Epidermal melanocyte (primary cell): ENCODE data around the gene RERE.

Experiments used
- DNase-seq: peaks from one replicate; pipeline ENCODE4 v3.0.0; 2011; ENCODE audit warnings: low spot score; ENCODE audit not compliant: insufficient read length

The RERE gene

DNA sequence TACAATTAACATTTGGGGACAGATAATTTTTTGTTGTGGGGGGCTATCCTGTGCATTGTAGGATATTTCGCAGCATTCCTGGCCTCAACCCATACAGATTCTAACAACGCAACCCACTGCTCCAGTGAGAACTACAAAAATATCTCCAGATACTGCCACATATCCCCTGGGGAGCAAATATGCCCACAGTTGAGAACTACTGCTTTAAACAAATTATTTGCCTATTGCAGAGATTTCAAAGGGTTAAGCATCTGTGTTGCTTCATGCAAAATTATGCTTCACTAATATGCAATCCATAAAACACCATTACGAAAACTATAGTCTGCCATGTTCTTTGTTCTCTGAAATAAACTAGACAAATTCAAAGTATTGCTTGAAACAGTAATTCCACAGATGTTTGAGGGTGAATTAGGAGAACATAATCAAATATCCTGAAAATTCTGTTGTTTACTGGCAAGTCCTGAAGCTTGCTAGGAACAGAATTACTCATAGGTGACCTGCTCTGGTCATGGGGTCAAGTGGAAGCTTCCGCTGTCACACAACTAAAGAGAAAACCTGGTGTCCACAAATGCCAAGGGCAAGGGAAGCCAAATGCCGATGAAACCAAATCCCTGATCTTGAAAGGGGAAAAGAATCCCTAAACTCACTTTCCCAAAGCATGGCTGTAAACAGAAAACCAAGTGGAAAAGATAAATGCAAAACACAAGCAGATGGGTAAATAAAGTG lies 149.4 kb downstream of the RERE start:
- no peak for DNase-seq

DNA sequence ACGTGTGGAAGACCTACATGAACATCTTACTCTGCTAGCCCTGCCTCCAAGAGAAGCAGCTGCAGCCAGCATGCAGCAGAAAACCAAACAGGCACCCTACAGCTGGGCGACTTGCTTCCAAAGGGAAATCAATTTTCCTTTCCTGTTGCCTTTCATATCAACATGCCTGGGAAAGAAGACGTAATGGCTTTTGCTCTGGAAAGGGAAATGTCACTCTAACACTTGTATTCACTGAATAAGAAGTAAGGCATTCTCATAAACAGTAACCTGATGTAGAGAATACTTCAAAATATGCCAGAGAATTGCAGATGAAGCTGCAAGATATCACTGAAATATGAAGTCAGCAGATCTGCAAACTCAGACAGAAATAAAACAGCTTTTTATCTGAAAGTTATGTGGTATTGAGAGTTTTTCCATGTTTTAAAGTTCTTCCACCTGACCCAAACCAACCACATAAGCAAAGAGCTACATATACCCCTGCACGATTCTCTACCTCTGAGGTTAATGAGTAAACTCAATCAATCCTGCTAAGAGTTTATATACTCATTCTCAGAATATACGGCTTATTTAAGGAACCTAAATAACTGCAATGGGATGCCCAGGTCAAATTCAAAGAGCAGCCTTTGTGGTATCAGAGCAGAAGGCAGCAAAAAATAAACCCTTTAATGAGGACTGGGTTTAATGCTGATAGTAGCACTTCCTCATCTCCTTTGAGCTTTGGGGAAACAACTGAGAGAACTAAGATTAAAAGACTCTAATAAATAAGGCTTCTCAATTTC lies 150.9 kb downstream of the RERE start:
- DNase-seq = no peak

DNA sequence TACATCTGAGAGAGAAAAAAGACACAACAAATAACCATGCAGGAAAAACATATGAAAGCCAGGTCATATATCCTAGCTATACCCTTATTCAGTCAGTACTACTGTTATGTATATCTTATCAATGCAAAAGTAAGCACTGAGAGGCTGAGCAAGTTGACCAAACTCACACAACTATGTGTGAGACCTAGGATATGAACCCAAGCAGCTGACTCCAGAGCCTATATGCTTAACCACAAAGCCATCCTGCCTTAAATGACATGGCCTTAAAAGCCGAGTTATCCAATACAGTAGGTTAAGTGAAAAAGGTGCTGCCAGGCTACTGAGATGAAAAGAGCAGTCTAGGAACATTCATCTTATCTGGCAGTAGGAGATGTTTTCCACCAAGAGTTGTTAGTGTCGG lies 151.6 kb downstream of the RERE start:
- DNase-seq = no peak

DNA sequence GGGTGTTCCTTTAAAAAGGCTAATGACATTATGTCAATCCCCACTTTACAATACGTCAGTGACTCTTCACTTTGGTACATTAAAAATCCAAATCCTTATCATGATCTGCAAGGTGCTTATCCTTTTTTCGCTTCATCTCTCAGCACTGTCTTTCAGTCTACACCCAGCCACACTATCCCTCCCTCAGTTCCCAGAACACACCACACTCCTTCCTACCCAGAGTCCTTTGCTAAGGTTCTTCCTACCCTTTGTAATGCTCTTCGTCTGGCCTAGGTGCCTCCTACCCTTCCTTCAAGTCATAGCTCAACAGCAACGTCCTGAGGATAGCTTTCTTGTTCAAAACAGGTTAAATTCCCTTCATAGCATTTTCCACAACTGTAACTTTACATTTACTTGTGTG lies 152.6 kb downstream of the RERE start:
- DNase-seq = no peak

DNA sequence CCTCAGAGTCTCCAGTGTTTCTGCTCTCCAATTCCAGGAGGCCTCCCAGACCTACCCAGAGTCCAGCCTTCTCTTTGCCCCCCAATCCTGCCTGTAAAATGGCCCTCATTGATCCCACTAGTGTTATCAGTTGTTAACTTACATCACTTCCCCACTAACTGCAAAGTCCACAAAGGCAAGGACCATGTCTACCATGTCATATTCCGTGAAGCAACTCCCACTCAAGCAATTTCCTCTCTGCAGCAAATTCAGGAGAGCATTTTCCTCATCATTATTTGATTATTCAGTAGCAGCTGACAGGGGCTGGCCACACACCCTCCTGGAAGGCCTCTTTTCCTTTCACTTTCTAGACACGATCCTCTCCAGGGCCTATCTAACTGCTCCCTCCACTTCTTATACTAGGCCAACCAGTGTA lies 153.5 kb downstream of the RERE start:
- no peak for DNase-seq

DNA sequence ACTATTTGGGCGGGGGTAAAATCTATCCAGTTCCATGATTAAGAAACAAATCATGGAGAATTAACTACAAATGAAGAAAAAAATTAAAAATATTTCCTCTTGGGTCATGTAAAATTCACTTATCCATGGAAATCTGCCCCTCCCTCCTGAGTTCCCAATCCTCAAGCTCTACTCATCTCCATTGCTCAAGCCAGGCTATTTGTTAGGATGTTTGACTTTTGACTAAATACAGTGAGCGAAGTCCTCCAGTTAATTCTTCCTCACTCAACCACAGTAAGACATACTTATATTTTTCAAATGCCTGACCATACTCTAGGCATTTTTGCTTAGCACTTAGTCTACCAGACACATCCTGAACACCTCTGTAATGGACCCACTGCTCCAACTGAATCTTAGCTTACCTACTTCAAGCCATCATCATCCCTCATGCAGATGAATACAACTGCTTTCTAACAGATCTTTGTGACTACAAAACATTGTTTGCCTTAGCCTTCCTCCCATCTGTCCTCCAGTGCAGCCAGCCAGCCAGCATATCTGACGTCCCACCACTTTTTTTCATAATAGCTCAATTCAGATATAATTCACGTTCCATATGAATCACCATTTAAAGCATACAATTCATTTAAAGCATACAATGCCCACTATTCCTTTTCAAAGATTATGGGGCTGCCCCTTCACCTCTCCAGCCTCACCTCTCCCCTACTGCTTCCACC lies 154.2 kb downstream of the RERE start:
- DNase-seq = no peak

DNA sequence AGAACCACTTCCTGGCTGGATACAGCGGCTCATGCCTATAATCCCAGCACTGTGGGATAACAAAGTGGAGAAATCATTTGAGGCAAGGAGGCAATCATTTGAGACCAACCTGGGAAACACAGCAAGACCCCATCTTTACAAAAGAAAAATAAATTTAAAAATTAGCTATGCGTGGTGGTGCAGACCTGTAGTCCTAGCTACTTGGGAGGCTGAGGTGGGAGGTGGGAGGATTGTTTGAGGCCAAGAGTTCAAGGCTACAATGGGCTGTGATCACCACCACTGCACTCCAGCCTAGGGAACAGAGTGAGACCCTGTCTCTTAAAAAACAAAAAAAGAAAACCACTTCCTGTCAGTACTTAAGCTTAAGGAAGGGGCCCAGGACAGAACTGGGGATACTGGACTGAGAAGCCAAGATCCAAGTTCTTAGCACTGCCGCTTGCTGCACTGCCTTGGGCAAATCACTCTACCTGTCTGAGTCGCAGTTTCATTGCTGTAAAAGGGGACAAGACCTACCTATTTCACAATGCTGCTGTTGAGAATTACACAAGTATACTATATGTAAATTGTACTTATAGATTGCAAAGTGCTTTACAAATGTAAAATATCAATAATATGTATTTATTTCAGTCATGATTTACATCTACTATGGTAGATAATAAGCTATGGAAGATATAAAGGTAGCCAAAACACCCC lies 154.9 kb downstream of the RERE start:
- no peak for DNase-seq

DNA sequence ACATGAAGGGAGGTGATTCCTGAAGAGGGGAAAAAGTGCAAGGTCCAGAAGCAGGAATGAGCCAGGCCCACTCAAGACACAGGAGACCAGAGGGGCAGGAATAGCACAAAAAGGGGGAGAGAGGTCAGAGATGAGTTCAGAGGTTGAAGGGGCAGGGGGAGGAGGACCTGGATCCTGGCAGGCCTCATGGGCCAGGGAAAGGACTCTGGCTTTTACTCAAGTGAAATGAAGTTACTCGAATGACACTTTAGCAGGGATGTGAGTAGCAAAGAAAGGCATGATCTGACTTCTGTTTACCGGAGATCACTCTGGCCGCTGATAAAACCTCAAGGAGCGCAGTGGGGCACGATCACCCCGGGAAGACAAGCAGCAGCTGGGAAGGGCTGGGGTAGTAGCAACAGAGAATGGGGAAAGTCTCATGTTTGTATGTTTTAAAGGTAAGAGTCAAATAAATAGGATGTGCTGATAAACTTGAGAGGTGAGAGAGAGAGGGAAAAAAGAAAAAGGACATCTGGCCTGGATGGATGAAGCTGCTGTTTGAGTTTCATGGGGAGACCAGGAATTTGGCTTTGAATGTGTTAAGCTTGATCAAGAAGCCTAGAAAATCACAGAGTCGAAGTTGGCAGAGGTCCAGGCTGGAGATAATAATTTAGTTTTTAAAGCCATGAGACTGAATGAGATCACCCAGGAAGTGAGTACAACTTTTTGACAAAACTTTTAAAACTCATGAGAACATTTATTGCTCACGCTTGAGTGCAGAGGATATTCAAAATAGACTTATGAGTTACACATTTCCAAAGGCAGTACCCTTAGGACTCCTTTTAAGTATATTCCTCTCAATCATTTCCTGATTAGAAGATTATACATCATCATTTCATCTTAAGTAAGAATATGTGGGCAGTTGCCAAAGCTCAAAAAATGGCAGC lies 156.0 kb downstream of the RERE start:
- DNase-seq = no peak

DNA sequence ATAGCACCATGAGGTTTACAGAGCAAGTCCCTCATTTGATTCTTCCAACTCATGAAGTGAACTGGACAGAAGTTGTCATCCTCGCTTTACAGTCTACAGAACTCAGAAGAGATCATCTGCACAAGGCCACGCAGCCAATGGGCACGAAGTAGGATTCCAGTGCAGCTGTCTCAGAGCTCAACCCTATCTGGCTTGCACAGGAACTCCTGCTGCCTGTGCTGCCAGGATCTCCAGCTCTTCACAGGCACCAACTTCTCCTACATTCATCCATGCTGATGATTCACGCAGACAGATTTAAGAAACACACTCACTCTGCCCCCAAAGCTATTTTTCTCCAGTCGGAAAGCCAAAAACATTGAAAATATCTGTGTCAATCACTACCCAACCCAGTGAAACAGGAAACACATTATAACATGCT lies 157.0 kb downstream of the RERE start:
- DNase-seq = peak; percentile 61

DNA sequence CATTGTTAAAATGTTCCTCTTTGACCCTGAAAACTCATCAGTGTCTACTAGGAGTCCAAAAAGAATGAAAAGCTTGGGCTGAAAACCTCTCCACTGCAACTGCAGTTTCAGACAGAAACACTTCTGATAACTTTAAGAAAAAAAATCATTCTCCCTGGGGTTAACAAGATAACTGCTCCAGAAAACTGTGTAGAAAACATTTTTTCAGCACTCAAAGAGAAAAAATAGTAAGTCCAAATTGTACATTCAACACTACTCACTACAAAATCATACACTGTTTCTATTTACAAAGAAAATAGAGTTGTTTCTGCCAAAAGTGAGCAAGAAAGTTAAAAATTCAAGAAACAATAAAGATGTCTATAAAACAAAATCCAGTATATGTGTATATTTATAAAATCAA lies 157.8 kb downstream of the RERE start:
- no peak for DNase-seq

DNA sequence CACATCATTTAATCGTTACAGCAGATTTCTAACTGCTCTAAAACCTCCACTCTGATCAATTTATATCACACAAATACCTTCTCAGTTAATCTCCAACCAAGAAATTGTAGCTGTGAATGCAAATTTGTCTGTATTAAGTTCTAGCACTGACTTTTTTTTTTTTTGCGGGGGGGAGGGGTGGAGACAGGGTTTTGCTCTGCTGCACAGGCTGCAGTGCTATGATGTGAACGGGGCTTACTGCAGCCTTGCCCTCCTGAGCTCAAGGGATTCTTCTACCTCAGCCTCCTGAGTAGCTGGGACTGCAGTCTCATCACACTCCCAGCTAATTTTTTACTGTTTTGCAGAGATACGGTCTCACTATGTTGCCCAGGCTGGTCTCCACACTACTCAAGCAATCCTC lies 163.6 kb downstream of the RERE start:
- DNase-seq = no peak

DNA sequence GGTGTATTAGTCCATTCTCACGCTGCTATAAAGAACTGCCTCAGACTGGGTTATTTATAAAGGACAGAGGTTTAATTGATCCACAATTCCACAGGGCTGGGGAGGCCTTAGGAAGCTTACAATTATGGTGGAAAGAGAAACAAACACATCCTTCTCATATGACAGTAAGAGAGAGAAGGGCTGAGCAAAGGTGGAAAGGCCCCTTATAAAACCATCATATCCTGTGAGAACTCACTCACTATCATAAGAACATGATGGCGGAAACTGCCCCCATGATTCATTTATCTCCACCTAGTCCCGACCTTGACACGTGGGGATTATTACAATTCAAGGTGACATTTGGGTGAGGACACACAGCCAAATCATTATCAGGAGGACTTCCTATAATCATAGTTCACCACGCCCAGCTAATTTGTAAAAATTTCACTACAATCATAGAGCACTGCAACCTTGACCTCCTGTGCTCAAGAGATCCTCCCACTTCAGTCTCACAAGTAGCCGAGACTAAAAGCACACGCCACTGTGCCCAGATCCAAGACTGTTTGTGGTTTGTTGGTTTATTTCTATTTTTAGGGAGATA lies 164.9 kb downstream of the RERE start:
- DNase-seq = no peak

DNA sequence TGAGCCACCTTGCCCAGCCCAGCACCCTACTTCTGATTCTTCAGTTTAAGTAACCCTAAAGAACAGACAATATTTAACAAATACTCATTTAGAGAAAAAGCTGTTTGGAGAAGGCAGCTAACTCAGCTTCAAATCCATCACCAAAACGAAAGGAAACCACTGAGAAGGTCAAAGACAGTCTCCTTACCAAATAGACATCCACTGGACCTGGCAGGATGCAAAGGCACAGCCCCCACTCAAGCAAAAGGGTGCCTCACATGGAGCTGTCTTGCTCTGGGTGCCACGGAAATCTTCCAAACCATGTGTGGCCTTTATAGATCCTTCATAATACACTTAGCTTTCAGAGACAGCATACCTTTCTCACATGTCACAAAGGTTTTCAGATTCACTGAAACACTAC lies 165.5 kb downstream of the RERE start:
- DNase-seq = no peak

DNA sequence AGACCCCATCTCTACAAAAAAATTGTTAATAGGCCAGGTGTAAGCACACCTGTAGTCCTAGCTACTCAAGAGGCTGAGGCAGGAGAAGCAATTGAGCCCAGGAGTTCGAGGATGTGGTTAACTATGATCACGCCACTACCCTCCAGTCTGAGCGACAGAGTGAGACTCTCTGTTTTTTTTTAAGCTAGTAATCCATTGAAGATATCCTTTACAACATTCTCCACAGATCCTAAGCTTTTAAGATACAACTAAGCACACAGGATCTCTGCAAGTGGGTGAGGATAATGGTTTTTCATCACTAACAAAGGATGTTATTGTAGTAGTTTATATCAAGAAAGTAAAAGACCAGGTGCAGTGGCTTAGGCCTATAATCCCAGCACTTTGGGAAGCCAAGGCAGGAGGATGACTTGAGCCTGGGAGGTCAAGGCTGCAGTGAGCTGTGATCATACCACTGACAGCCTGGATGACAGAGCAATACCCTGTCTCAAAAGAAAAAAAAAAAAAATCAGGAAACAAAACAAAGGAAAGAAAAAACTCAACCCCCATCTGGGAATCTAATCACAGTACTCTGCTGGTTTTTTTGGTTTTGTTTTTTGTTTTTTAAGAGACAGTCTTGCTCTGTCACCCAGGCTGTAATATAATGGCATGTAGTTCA lies 166.1 kb downstream of the RERE start:
- DNase-seq = no peak

DNA sequence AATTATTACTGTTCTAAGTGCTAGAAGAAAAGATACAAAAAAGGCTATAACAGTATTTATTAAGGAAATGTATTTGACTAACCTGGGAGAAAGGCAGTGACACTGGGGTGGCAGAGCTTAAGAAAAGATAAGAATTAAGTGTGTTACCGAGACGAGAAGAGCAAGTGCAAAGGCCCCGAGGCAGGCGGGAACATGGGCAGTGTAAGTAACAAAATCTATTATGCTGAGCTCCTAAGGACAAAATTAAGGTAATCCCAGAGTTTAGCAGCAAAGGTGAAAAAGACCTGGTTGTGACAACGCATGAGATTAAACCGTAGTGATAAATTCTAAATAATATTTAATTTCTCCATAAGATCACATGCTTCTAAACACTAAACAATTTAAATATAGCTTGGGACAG lies 167.6 kb downstream of the RERE start:
- DNase-seq = no peak

DNA sequence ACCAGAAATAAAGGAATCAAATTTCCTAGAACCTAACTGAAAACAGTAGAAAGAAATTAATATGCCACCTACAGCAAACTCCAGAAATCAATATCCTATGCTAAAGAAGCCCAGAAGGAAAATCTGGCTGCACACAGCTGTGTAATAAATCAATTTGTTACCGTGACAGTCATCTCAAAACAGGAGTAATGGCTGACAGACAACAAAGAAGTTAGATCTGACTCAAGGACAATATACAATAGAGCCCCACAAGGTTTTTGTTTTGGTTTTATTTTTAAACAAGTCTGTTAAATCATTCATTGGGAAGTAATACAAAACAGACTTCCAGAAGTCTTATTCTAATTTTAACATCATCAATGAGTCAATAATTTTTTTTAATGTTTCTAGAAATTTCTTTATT lies 168.4 kb downstream of the RERE start:
- no peak for DNase-seq

DNA sequence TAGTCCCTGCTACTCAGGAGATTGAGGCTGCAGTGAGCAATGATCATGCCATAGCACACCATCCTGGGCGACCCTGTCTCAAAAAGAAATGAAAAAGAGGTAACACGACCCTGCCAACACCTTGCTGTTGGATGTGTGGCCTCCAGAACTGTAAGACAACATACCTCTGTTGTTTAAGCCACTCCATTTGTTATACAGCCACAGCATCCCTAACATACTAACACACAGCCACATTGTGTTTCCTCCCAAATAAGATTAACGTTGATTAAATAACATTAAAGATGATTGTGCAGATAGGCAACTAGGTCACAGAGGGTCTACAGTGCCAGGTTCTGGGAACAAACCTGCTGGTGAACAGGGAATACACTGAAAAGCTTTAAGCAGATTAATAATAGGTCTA lies 170.4 kb downstream of the RERE start:
- DNase-seq = no peak

DNA sequence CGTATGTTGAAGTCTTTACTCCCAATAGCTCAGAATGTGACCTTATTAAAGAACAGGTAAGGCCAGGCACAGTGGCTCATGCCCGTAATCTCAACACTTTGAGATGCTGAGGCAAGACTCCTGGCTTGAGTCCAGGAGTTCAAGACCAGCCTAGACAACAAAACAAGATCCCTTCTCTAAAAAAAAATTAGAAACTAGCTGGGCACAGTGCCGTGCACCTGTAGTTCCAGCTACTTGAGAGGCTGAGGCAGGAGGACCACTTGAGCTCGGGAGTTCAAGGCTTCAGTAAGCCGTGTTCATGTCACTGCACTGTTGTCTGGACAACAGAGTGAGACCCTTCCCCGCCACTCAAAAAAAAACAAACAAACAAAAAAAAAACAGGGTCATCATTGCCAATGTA lies 171.3 kb downstream of the RERE start:
- no peak for DNase-seq

DNA sequence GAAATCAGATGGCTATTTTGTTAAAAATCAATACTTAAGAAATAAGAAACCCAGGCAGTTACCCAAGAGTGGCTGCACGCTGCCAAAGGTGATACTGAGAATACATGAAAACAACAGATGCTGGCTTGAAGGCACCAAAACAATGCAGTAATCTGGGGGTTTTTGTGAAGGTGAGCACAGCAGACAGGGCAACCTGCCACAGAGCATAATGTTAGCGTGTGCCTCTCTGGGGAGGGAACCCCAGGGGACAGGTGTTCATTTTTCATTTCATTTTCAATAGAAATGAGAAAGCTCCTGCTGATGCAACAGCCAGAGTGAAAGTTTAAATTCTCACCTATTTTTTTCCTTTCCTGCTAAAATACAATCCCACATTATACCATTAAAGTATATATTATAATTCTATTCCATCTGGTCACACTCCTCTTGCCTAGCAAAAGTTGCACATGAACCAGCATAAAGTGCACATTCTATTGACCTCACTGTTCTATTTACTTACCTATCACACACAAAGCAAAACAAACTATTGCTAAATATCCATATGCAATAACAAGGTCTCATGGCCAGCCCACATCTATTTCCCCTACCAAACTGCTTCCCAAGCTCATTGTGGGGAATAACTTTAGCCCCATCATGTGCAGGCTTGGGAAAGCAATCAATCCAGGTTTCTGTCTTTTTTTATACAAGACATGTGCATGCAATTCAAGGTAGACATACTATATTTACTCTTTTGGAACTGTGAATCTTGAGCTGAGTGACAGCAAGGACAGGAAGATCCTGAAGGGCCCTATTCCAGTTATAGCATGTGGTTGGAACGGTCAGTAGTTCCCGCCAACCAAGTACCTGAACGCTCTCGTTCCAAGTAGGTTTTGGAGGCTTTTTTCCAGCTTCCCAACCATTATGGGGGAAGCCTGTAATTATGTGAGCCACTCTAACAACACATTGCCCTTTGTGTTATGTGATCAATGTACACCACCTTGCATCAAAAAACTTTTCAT lies 173.6 kb downstream of the RERE start:
- DNase-seq = no peak
